ENCODE results near the gene ANXA5.

The ANXA5 gene

GRCh38 chr4:121709766-121710405 lies 13.1 kb upstream of the ANXA5 start:
- no peak overlapping the region for H3K4me3 ChIP-seq (ENCODE audit: low read depth, low read length)
- no peak for TF ChIP-seq MYC (IDR thresholded peaks at IDR 0.05; ENCODE audit: low read depth, low read length)
- TF ChIP-seq MAX (IDR thresholded peaks at IDR 0.05; ENCODE audit: low read depth, low read length), result no peak
- no peak for TF ChIP-seq POLR2A (IDR thresholded peaks at IDR 0.05; ENCODE audit: extremely low read depth, insufficient read length)
- no peak for TF ChIP-seq CTCF (IDR thresholded peaks at IDR 0.05; ENCODE audit: low read depth, low read length)
- DNase-seq (ENCODE audit: low read depth), result no peak

- DNase-seq (ENCODE audit: low read depth), result no peak
- no peak overlapping the region for H3K4me3 ChIP-seq (ENCODE audit: low read depth, low read length)
- TF ChIP-seq CTCF (IDR thresholded peaks at IDR 0.05; ENCODE audit: low read depth, low read length) (no peak), MYC (IDR thresholded peaks at IDR 0.05; ENCODE audit: low read depth, low read length) (no peak), POLR2A (IDR thresholded peaks at IDR 0.05; ENCODE audit: extremely low read depth, insufficient read length) (no peak), MAX (IDR thresholded peaks at IDR 0.05; ENCODE audit: low read depth, low read length) (no peak)
These were observed 10.6 kb upstream of the ANXA5 start for GRCh38 chr4:121707344-121707743.

GRCh38 chr4:121706595-121707021 lies 9.8 kb upstream of the ANXA5 start:
- peak; percentile 76 for DNase-seq (ENCODE audit: low read depth)
- TF ChIP-seq POLR2A (IDR thresholded peaks at IDR 0.05; ENCODE audit: extremely low read depth, insufficient read length), result no peak
- no peak for TF ChIP-seq MYC (IDR thresholded peaks at IDR 0.05; ENCODE audit: low read depth, low read length)
- TF ChIP-seq CTCF (IDR thresholded peaks at IDR 0.05; ENCODE audit: low read depth, low read length), result no peak
- TF ChIP-seq MAX (IDR thresholded peaks at IDR 0.05; ENCODE audit: low read depth, low read length), result no peak

GRCh38 chr4:121705521-121705920 lies 8.7 kb upstream of the ANXA5 start:
- no peak for DNase-seq (ENCODE audit: low read depth)
- H3K4me3 ChIP-seq (ENCODE audit: low read depth, low read length), result no peak overlapping the region
- TF ChIP-seq MYC (IDR thresholded peaks at IDR 0.05; ENCODE audit: low read depth, low read length) (no peak), MAX (IDR thresholded peaks at IDR 0.05; ENCODE audit: low read depth, low read length) (no peak), CTCF (IDR thresholded peaks at IDR 0.05; ENCODE audit: low read depth, low read length) (no peak), POLR2A (IDR thresholded peaks at IDR 0.05; ENCODE audit: extremely low read depth, insufficient read length) (no peak)

More at GRCh38 chr4:121706595-121707021, 9.8 kb upstream of the ANXA5 start:
- H3K4me3 ChIP-seq (ENCODE audit: low read depth, low read length), result no peak overlapping the region

GRCh38 chr4:121702136-121702535 lies 5.4 kb upstream of the ANXA5 start:
- no peak for TF ChIP-seq POLR2A (IDR thresholded peaks at IDR 0.05; ENCODE audit: extremely low read depth, insufficient read length)
- no peak for TF ChIP-seq MAX (IDR thresholded peaks at IDR 0.05; ENCODE audit: low read depth, low read length)
- TF ChIP-seq MYC (IDR thresholded peaks at IDR 0.05; ENCODE audit: low read depth, low read length), result no peak
- TF ChIP-seq CTCF (IDR thresholded peaks at IDR 0.05; ENCODE audit: low read depth, low read length), result no peak
- no peak overlapping the region for H3K4me3 ChIP-seq (ENCODE audit: low read depth, low read length)
- no peak for DNase-seq (ENCODE audit: low read depth)

Data from NB4 (cell line).